ENCODE data around the gene LRRC8D. TPM values are rescaled to one million over a fixed set of nuclear protein-coding genes. Genes with fewer than 3 reads are reported as not detected.
"Not testable (repeated sequence)": the region's sequence is repeated elsewhere in the genome, so short reads cannot be mapped to it uniquely, and the experiment has no call there.

Gene LRRC8D
- total and polyA plus RNA-seq, 4 donors = 7.1 to 17.4 (median 14.4) TPM

DNA sequence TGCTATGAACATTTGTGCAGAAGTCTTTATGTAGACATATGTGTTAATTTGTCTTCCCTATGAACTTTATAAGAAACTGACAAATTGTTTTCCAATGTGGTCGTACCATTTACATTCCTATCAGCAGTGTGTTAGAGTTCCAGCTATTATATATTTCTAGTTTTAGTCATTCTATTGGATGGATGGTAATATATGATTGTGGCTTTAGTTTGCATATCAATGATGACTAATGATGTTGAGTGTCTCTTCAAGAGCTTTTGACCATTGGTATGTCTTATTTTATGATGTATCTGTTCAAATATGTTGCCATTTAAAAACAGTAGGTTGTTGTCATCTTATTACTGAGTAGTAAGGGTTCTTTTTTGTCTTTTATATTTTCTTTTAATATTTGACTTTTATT lies 157.9 kb downstream of the LRRC8D start:
- Histone ChIP-seq H3K27me3 (ENCODE audit: control insufficient read depth in 4 of 4, insufficient read depth in 4 of 4, low read length in 3 of 4) (no peaks in the 10 kb centered on the region), H3K27ac (ENCODE audit: low read depth in 1 of 2, low read length in 2 of 2) (no peak overlapping the region), H3K4me1 (ENCODE audit: control insufficient read depth in 4 of 4, insufficient read depth in 4 of 4, low read length in 3 of 4) (peaks cover 0 to 8% (median 1%) of the 10 kb centered on the region in 4 donors), H3K36me3 (ENCODE audit: control insufficient read depth in 4 of 4, insufficient read depth in 3 of 4, low read depth in 1 of 4, low read length in 3 of 4) (no peaks in the 10 kb centered on the region), H3K9ac (ENCODE audit: low read depth in 1 of 2, low read length in 2 of 2) (no peak overlapping the region), H3K9me3 (ENCODE audit: control insufficient read depth in 4 of 4, low read length in 3 of 4) (no peaks in the 10 kb centered on the region), H3K4me3 (ENCODE audit: low read depth in 1 of 3, low read length in 3 of 3) (no peak overlapping the region)
- WGBS = 98% methylated on average over 1 of the region's 1 CpG
- TF ChIP-seq JUND (IDR thresholded peaks at IDR 0.05) = no peak
- no peak for TF ChIP-seq FOXA1 (IDR thresholded peaks at IDR 0.05)
- TF ChIP-seq YY1 (IDR thresholded peaks at IDR 0.05) = no peak
- TF ChIP-seq, protein P1, sequence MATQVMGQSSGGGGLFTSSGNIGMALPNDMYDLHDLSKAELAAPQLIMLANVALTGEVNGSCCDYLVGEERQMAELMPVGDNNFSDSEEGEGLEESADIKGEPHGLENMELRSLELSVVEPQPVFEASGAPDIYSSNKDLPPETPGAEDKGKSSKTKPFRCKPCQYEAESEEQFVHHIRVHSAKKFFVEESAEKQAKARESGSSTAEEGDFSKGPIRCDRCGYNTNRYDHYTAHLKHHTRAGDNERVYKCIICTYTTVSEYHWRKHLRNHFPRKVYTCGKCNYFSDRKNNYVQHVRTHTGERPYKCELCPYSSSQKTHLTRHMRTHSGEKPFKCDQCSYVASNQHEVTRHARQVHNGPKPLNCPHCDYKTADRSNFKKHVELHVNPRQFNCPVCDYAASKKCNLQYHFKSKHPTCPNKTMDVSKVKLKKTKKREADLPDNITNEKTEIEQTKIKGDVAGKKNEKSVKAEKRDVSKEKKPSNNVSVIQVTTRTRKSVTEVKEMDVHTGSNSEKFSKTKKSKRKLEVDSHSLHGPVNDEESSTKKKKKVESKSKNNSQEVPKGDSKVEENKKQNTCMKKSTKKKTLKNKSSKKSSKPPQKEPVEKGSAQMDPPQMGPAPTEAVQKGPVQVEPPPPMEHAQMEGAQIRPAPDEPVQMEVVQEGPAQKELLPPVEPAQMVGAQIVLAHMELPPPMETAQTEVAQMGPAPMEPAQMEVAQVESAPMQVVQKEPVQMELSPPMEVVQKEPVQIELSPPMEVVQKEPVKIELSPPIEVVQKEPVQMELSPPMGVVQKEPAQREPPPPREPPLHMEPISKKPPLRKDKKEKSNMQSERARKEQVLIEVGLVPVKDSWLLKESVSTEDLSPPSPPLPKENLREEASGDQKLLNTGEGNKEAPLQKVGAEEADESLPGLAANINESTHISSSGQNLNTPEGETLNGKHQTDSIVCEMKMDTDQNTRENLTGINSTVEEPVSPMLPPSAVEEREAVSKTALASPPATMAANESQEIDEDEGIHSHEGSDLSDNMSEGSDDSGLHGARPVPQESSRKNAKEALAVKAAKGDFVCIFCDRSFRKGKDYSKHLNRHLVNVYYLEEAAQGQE (IDR thresholded peaks at IDR 0.05) = no peak
- TF ChIP-seq GABPA (IDR thresholded peaks at IDR 0.05 in 1 of 2, conservative IDR thresholded peaks at IDR 0.05 in 1 of 2) = no peak
- TF ChIP-seq, protein P2, sequence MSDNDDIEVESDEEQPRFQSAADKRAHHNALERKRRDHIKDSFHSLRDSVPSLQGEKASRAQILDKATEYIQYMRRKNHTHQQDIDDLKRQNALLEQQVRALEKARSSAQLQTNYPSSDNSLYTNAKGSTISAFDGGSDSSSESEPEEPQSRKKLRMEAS (IDR thresholded peaks at IDR 0.05) = no peak
- no peak for DNase-seq (ENCODE audit: low spot score)

DNA sequence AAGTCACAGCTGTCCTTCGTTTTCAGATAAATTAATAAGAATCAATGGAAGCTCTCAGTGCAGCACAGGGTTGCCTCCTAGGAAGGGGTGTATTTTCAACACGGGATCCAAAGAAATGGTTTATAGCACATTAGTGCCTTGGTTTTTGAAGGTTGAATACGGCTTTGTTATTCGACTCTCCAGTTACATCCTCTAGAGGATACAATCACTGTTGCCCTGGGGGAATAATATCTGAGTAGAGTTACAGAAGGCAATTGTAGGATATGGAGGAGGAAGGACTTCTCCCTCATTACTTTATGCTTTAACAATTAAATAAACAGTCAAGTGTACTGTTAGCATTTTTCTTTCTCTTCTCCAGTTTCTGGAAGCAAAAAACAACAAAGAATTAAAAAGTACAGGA lies 159.8 kb downstream of the LRRC8D start:
- Histone ChIP-seq H3K4me1 (ENCODE audit: control insufficient read depth in 4 of 4, insufficient read depth in 4 of 4, low read length in 3 of 4) (peaks cover 0 to 8% (median 1%) of the 10 kb centered on the region in 4 donors), H3K9me3 (ENCODE audit: control insufficient read depth in 4 of 4, low read length in 3 of 4) (no peaks in the 10 kb centered on the region), H3K4me3 (ENCODE audit: low read depth in 1 of 3, low read length in 3 of 3) (no peak overlapping the region), H3K27me3 (ENCODE audit: control insufficient read depth in 4 of 4, insufficient read depth in 4 of 4, low read length in 3 of 4) (no peaks in the 10 kb centered on the region), H3K36me3 (ENCODE audit: control insufficient read depth in 4 of 4, insufficient read depth in 3 of 4, low read depth in 1 of 4, low read length in 3 of 4) (no peaks in the 10 kb centered on the region), H3K27ac (ENCODE audit: low read depth in 1 of 2, low read length in 2 of 2) (no peak overlapping the region), H3K9ac (ENCODE audit: low read depth in 1 of 2, low read length in 2 of 2) (no peak overlapping the region)
- TF ChIP-seq FOXA2 (IDR thresholded peaks at IDR 0.05) (no peak), RAD21 (IDR thresholded peaks at IDR 0.05) (no peak), HNF4A (conservative IDR thresholded peaks at IDR 0.05) (no peak)
- TF ChIP-seq, protein P2 (IDR thresholded peaks at IDR 0.05) = no peak
- TF ChIP-seq, protein P3, sequence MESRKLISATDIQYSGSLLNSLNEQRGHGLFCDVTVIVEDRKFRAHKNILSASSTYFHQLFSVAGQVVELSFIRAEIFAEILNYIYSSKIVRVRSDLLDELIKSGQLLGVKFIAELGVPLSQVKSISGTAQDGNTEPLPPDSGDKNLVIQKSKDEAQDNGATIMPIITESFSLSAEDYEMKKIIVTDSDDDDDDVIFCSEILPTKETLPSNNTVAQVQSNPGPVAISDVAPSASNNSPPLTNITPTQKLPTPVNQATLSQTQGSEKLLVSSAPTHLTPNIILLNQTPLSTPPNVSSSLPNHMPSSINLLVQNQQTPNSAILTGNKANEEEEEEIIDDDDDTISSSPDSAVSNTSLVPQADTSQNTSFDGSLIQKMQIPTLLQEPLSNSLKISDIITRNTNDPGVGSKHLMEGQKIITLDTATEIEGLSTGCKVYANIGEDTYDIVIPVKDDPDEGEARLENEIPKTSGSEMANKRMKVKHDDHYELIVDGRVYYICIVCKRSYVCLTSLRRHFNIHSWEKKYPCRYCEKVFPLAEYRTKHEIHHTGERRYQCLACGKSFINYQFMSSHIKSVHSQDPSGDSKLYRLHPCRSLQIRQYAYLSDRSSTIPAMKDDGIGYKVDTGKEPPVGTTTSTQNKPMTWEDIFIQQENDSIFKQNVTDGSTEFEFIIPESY (IDR thresholded peaks at IDR 0.05) = no peak
- TF ChIP-seq, protein P4, sequence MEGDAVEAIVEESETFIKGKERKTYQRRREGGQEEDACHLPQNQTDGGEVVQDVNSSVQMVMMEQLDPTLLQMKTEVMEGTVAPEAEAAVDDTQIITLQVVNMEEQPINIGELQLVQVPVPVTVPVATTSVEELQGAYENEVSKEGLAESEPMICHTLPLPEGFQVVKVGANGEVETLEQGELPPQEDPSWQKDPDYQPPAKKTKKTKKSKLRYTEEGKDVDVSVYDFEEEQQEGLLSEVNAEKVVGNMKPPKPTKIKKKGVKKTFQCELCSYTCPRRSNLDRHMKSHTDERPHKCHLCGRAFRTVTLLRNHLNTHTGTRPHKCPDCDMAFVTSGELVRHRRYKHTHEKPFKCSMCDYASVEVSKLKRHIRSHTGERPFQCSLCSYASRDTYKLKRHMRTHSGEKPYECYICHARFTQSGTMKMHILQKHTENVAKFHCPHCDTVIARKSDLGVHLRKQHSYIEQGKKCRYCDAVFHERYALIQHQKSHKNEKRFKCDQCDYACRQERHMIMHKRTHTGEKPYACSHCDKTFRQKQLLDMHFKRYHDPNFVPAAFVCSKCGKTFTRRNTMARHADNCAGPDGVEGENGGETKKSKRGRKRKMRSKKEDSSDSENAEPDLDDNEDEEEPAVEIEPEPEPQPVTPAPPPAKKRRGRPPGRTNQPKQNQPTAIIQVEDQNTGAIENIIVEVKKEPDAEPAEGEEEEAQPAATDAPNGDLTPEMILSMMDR (IDR thresholded peaks at IDR 0.05; ENCODE audit: low read depth, low read length, missing input control) = no peak
- TF ChIP-seq, protein P5, sequence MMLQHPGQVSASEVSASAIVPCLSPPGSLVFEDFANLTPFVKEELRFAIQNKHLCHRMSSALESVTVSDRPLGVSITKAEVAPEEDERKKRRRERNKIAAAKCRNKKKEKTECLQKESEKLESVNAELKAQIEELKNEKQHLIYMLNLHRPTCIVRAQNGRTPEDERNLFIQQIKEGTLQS (IDR thresholded peaks at IDR 0.05) = no peak
- DNase-seq (ENCODE audit: low spot score) = no peak
- WGBS = 91% methylated on average over 4 of the region's 4 CpGs

DNA sequence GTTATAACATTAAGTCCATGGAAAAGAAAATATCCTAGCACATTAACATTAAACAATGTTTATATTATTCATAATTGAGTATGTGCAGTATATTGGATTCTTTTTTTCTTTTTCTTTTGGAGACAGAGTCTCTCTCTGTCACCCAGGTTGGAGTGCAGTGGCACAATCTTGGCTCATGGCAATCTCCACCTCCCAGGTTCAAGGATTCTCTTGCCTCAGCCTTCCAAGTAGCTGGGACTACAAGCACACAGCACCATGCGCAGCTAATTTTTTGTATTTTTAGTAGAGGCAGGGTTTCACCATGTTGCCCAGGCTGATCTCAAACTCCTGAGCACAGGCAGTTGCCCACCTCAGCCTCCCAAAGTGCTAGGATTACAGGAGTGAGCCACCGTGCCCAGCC lies 162.0 kb downstream of the LRRC8D start:
- H3K9me3 ChIP-seq (ENCODE audit: control insufficient read depth in 4 of 4, low read length in 3 of 4); H3K4me1 ChIP-seq (ENCODE audit: control insufficient read depth in 4 of 4, insufficient read depth in 4 of 4, low read length in 3 of 4); H3K4me3 ChIP-seq (ENCODE audit: low read depth in 1 of 3, low read length in 3 of 3); H3K36me3 ChIP-seq (ENCODE audit: control insufficient read depth in 4 of 4, insufficient read depth in 3 of 4, low read depth in 1 of 4, low read length in 3 of 4); H3K9ac ChIP-seq (ENCODE audit: low read depth in 1 of 2, low read length in 2 of 2); DNase-seq (ENCODE audit: low spot score); H3K27ac ChIP-seq (ENCODE audit: low read depth in 1 of 2, low read length in 2 of 2); H3K27me3 ChIP-seq (ENCODE audit: control insufficient read depth in 4 of 4, insufficient read depth in 4 of 4, low read length in 3 of 4): not testable (repeated sequence)
- WGBS = 80% methylated on average over 2 of the region's 2 CpGs

DNA sequence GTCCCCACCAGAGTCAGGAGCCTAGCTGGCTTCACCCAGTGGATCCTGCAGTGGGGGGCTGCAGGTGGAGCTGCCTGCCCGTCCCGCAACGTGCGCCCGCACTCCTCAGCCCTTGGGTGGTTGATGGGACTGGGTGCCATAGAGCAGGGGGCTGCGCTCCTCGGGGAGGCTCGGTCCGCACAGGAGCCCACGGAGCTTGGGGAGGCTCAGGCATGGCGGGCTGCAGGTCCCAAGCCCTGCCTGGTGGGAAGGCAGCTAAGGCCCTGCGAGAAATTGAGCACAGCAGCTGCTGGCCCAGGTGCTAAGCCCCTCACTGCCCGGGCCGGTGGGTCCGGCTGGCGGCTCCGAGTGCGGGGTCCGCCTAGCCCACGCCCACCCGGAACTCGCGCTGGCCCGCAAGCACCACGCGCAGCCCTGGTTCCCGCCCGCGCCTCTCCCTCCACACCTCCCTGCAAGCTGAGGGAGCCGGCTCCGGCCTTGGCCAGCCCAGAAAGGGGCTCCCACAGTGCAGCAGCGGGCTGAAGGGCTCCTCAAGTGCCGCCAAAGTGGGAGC lies 163.8 kb downstream of the LRRC8D start:
- peaks cover 0 to 11% (median 2%) of the 10 kb centered on the region in 4 donors for H3K4me1 ChIP-seq (ENCODE audit: control insufficient read depth in 4 of 4, insufficient read depth in 4 of 4, low read length in 3 of 4)
- not testable (repeated sequence) for DNase-seq (ENCODE audit: low spot score); H3K9ac ChIP-seq (ENCODE audit: low read depth in 1 of 2, low read length in 2 of 2); H3K27ac ChIP-seq (ENCODE audit: low read depth in 1 of 2, low read length in 2 of 2); H3K4me3 ChIP-seq (ENCODE audit: low read depth in 1 of 3, low read length in 3 of 3); H3K36me3 ChIP-seq (ENCODE audit: control insufficient read depth in 4 of 4, insufficient read depth in 3 of 4, low read depth in 1 of 4, low read length in 3 of 4); H3K27me3 ChIP-seq (ENCODE audit: control insufficient read depth in 4 of 4, insufficient read depth in 4 of 4, low read length in 3 of 4); H3K9me3 ChIP-seq (ENCODE audit: control insufficient read depth in 4 of 4, low read length in 3 of 4)
- over 99% methylated on average over 32 of the region's 33 CpGs for WGBS

Measured in liver (tissue), 9 donors.